ENCODE data around the gene ERCC4.

- TF ChIP-seq CTCF (conservative IDR thresholded peaks at IDR 0.05 in 1 of 2, IDR thresholded peaks at IDR 0.05 in 1 of 2; ENCODE audit: low read depth in 1 of 2, low read length in 2 of 2) (no peak), EZH2 (IDR thresholded peaks at IDR 0.05; ENCODE audit: low read length, missing control alignments) (no peak)
Observed at GRCh38 chr16:13951611-13952010, 31.7 kb downstream of the ERCC4 start.
